Measurements from ENCODE around the gene DOK7. TPM values are rescaled to one million over a fixed set of nuclear protein-coding genes. Genes with fewer than 3 reads are reported as not detected.

Gene DOK7
- total RNA-seq, 5 donors from 2014 or later (not counting 1 experiment from before 2014, with no cell fraction given): 0.22 to 0.58 (median 0.36) TPM; not detected in 2

GRCh38 chr4:3437582-3437936 is 25.5 kb upstream of the DOK7 start:
- DNase-seq (no peak), ATAC-seq (replicated peaks in 1 of 4) (no peak)
- Mint-ChIP-seq H3K27me3 (no peaks in the 10 kb centered on the region), H3K4me3 (no peak overlapping the region), H3K27ac (no peak overlapping the region), H3K36me3 (no peaks in the 10 kb centered on the region), H3K4me1 (no peaks in the 10 kb centered on the region), H3K9me3 (no peaks in the 10 kb centered on the region)
- Histone ChIP-seq H3K4me3 (ENCODE audit: control insufficient read depth in 1 of 2, extremely low read depth in 1 of 2, low read length in 1 of 2) (no peak overlapping the region), H3K36me3 (ENCODE audit: control insufficient read depth in 2 of 2, extremely low read depth in 1 of 2, insufficient read depth in 1 of 2, low read length in 1 of 2) (no peaks in the 10 kb centered on the region), H3K27ac (ENCODE audit: low read length) (no peak overlapping the region), H3K9me3 (no peaks in the 10 kb centered on the region), H3K4me1 (ENCODE audit: control insufficient read depth in 1 of 2, extremely low read depth in 1 of 2, insufficient read depth in 2 of 2, low read length in 2 of 2) (no peaks in the 10 kb centered on the region), H3K27me3 (replicated peaks in 1 of 2; ENCODE audit: control insufficient read depth in 2 of 2, extremely low read depth in 1 of 2, insufficient read depth in 2 of 2, low read length in 1 of 2) (peaks cover 0 to 3% of the 10 kb centered on the region in 2 experiments)
- 87% methylated on average over 9 of the region's 9 CpGs for WGBS (ENCODE audit: insufficient coverage)
- CTCF ChIA-PET: no interaction called here
- POLR2A ChIA-PET: no interaction called here

GRCh38 chr4:3437998-3438846 is 24.9 kb upstream of the DOK7 start:
- POLR2A ChIA-PET: no interaction called here
- peaks cover 0 to 9% of the 10 kb centered on the region in 2 experiments for H3K27me3 ChIP-seq (replicated peaks in 1 of 2; ENCODE audit: control insufficient read depth in 2 of 2, extremely low read depth in 1 of 2, insufficient read depth in 2 of 2, low read length in 1 of 2)
- no peaks in the 10 kb centered on the region for H3K36me3 ChIP-seq (ENCODE audit: control insufficient read depth in 2 of 2, extremely low read depth in 1 of 2, insufficient read depth in 1 of 2, low read length in 1 of 2)
- CTCF ChIA-PET: no interaction called here
- peaks cover 2 to 6% of the 10 kb centered on the region in 2 experiments for H3K4me1 ChIP-seq (ENCODE audit: control insufficient read depth in 1 of 2, extremely low read depth in 1 of 2, insufficient read depth in 2 of 2, low read length in 2 of 2)
- Mint-ChIP-seq H3K4me1 (no peaks in the 10 kb centered on the region), H3K36me3 (no peaks in the 10 kb centered on the region), H3K4me3 (no peak overlapping the region), H3K27me3 (no peaks in the 10 kb centered on the region), H3K9me3 (no peaks in the 10 kb centered on the region), H3K27ac (no peak overlapping the region)
- H3K9me3 ChIP-seq: no peaks in the 10 kb centered on the region
- no peak for ATAC-seq (replicated peaks in 1 of 4)
- 91% methylated on average over 16 of the region's 28 CpGs for WGBS (ENCODE audit: insufficient coverage)
- no peak overlapping the region for H3K27ac ChIP-seq (ENCODE audit: low read length)
- no peak for DNase-seq
- no peak overlapping the region for H3K4me3 ChIP-seq (ENCODE audit: control insufficient read depth in 1 of 2, extremely low read depth in 1 of 2, low read length in 1 of 2)

- no peak overlapping the region for H3K4me3 ChIP-seq (ENCODE audit: control insufficient read depth in 1 of 2, extremely low read depth in 1 of 2, low read length in 1 of 2)
- POLR2A ChIA-PET: no interaction called here
- DNase-seq (no peak), ATAC-seq (replicated peaks in 1 of 4) (no peak)
- H3K4me3 Mint-ChIP-seq: no peak overlapping the region
- no peaks in the 10 kb centered on the region for H3K36me3 Mint-ChIP-seq
- H3K9me3 Mint-ChIP-seq: no peaks in the 10 kb centered on the region
- no peaks in the 10 kb centered on the region for H3K4me1 Mint-ChIP-seq
- no peaks in the 10 kb centered on the region for H3K36me3 ChIP-seq (ENCODE audit: control insufficient read depth in 2 of 2, extremely low read depth in 1 of 2, insufficient read depth in 1 of 2, low read length in 1 of 2)
- CTCF ChIA-PET: no interaction called here
- 80% methylated on average over 8 of the region's 10 CpGs for WGBS (ENCODE audit: insufficient coverage)
- no peak overlapping the region for H3K27ac ChIP-seq (ENCODE audit: low read length)
- no peaks in the 10 kb centered on the region for H3K9me3 ChIP-seq
- H3K27me3 ChIP-seq (replicated peaks in 1 of 2; ENCODE audit: control insufficient read depth in 2 of 2, extremely low read depth in 1 of 2, insufficient read depth in 2 of 2, low read length in 1 of 2): peaks cover 0 to 13% of the 10 kb centered on the region in 2 experiments
- peaks cover 2 to 12% of the 10 kb centered on the region in 2 experiments for H3K4me1 ChIP-seq (ENCODE audit: control insufficient read depth in 1 of 2, extremely low read depth in 1 of 2, insufficient read depth in 2 of 2, low read length in 2 of 2)
- no peak overlapping the region for H3K27ac Mint-ChIP-seq
- no peaks in the 10 kb centered on the region for H3K27me3 Mint-ChIP-seq
These were observed 24.3 kb upstream of the DOK7 start for GRCh38 chr4:3438847-3439180.

GRCh38 chr4:3439391-3439790 is 23.7 kb upstream of the DOK7 start:
- CTCF ChIA-PET: interaction anchor here in 1 of 2 donors (0.9 kb wide), 1 partner anchor 244 kb away, joined by 3 read pairs; no protein-coding TSS in a partner anchor
- Mint-ChIP-seq H3K4me3 (no peak overlapping the region), H3K4me1 (no peaks in the 10 kb centered on the region)

DNA sequence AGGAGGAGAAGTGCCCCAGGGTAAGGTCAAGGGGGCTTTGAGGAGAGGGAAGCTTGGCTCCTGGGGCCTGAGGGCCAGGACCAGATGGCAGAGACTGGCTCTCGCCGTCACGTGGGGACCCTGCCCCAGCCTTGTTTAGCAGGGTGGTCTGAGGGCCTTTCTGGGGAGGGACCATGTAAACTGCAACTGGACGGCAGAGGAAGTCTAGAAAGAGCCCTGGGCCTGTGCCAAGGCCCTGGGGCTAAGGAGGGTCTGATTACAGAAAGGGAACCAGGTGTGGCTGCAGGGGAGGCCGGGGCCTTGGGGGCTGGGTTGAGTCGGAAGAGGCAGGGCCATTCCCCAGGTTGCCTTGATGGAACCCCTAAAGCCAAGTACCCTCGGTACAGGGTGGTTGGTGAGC is 23.1 kb upstream of the DOK7 start:
- no peaks in the 10 kb centered on the region for H3K27me3 Mint-ChIP-seq
- Histone ChIP-seq H3K36me3 (ENCODE audit: control insufficient read depth in 2 of 2, extremely low read depth in 1 of 2, insufficient read depth in 1 of 2, low read length in 1 of 2) (no peaks in the 10 kb centered on the region), H3K9me3 (no peaks in the 10 kb centered on the region), H3K4me1 (ENCODE audit: control insufficient read depth in 1 of 2, extremely low read depth in 1 of 2, insufficient read depth in 2 of 2, low read length in 2 of 2) (peaks cover 2 to 13% of the 10 kb centered on the region in 2 experiments), H3K4me3 (ENCODE audit: control insufficient read depth in 1 of 2, extremely low read depth in 1 of 2, low read length in 1 of 2) (no peak overlapping the region), H3K27me3 (replicated peaks in 1 of 2; ENCODE audit: control insufficient read depth in 2 of 2, extremely low read depth in 1 of 2, insufficient read depth in 2 of 2, low read length in 1 of 2) (peaks cover 0 to 17% of the 10 kb centered on the region in 2 experiments), H3K27ac (ENCODE audit: low read length) (no peak overlapping the region)
- no peak overlapping the region for H3K4me3 Mint-ChIP-seq
- ATAC-seq (replicated peaks in 1 of 4) (no peak), DNase-seq (no peak)
- POLR2A ChIA-PET: interaction anchor here in 1 of 2 donors (0.9 kb wide), 1 partner anchor 10 kb away, joined by 3 read pairs; no protein-coding TSS in a partner anchor
- no peak overlapping the region for H3K27ac Mint-ChIP-seq
- 78% methylated on average over 7 of the region's 7 CpGs for WGBS (ENCODE audit: insufficient coverage)
- no peaks in the 10 kb centered on the region for H3K4me1 Mint-ChIP-seq
- no peaks in the 10 kb centered on the region for H3K9me3 Mint-ChIP-seq
- CTCF ChIA-PET: interaction anchor here in 1 of 2 donors (0.9 kb wide), 1 partner anchor 244 kb away, joined by 3 read pairs; no protein-coding TSS in a partner anchor
- no peaks in the 10 kb centered on the region for H3K36me3 Mint-ChIP-seq

More at GRCh38 chr4:3439391-3439790, 23.7 kb upstream of the DOK7 start:
- H3K27ac ChIP-seq (ENCODE audit: low read length): no peak overlapping the region
- no peaks in the 10 kb centered on the region for H3K9me3 Mint-ChIP-seq
- H3K27me3 Mint-ChIP-seq: no peaks in the 10 kb centered on the region
- no peaks in the 10 kb centered on the region for H3K9me3 ChIP-seq
- peaks cover 2 to 13% of the 10 kb centered on the region in 2 experiments for H3K4me1 ChIP-seq (ENCODE audit: control insufficient read depth in 1 of 2, extremely low read depth in 1 of 2, insufficient read depth in 2 of 2, low read length in 2 of 2)
- ATAC-seq (replicated peaks in 1 of 4) (no peak), DNase-seq (no peak)
- POLR2A ChIA-PET: interaction anchor here in 1 of 2 donors (0.9 kb wide), 1 partner anchor 9 kb away, joined by 3 read pairs; no protein-coding TSS in a partner anchor
- peaks cover 0 to 17% of the 10 kb centered on the region in 2 experiments for H3K27me3 ChIP-seq (replicated peaks in 1 of 2; ENCODE audit: control insufficient read depth in 2 of 2, extremely low read depth in 1 of 2, insufficient read depth in 2 of 2, low read length in 1 of 2)
- no peaks in the 10 kb centered on the region for H3K36me3 Mint-ChIP-seq
- H3K27ac Mint-ChIP-seq: no peak overlapping the region
- no peaks in the 10 kb centered on the region for H3K36me3 ChIP-seq (ENCODE audit: control insufficient read depth in 2 of 2, extremely low read depth in 1 of 2, insufficient read depth in 1 of 2, low read length in 1 of 2)
- WGBS (ENCODE audit: insufficient coverage): 88% methylated on average over 14 of the region's 16 CpGs
- no peak overlapping the region for H3K4me3 ChIP-seq (ENCODE audit: control insufficient read depth in 1 of 2, extremely low read depth in 1 of 2, low read length in 1 of 2)

DNA sequence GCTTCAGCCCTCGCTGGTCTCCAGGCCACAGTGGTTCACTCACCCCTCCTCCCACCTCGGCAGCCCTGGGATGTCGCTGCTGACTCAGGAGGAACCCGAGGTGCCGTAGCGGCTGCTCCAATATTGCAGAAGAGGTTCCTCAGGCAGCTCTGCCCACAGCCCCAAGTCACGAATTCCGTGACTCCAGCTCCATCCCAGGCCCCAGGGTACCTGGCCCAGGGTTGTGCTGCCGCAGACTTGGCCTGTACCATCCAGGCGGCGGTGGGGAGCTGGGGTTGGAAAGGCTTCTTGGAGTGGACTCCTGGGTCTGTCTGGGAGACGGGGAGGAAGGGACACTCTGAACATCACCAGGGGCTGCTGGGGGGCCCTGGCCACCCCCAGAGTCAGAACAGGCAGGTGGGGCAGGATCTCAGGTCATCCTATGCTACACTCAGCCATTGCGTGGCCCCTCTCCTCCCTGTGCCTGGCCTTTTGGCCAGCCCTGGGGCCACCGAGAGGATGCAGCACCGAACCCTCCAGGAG is 22.1 kb upstream of the DOK7 start:
- Mint-ChIP-seq H3K4me1 (no peaks in the 10 kb centered on the region), H3K27me3 (no peaks in the 10 kb centered on the region), H3K9me3 (no peaks in the 10 kb centered on the region), H3K27ac (no peak overlapping the region), H3K36me3 (no peaks in the 10 kb centered on the region), H3K4me3 (no peak overlapping the region)
- 91% methylated on average over 11 of the region's 15 CpGs for WGBS (ENCODE audit: insufficient coverage)
- no peak for ATAC-seq (replicated peaks in 1 of 4)
- H3K27ac ChIP-seq (ENCODE audit: low read length): no peak overlapping the region
- no peak overlapping the region for H3K4me3 ChIP-seq (ENCODE audit: control insufficient read depth in 1 of 2, extremely low read depth in 1 of 2, low read length in 1 of 2)
- peaks cover 2 to 13% of the 10 kb centered on the region in 2 experiments for H3K4me1 ChIP-seq (ENCODE audit: control insufficient read depth in 1 of 2, extremely low read depth in 1 of 2, insufficient read depth in 2 of 2, low read length in 2 of 2)
- no peaks in the 10 kb centered on the region for H3K36me3 ChIP-seq (ENCODE audit: control insufficient read depth in 2 of 2, extremely low read depth in 1 of 2, insufficient read depth in 1 of 2, low read length in 1 of 2)
- no peaks in the 10 kb centered on the region for H3K9me3 ChIP-seq
- ChIA-PET POLR2A (no interaction called here), CTCF (no interaction called here)
- H3K27me3 ChIP-seq (replicated peaks in 1 of 2; ENCODE audit: control insufficient read depth in 2 of 2, extremely low read depth in 1 of 2, insufficient read depth in 2 of 2, low read length in 1 of 2): peaks cover 0 to 17% of the 10 kb centered on the region in 2 experiments
- no peak for DNase-seq

All from T-cell (primary cell).